GM12873 (cell line): ENCODE measurements around the gene FUCA1.

ENCODE experiments used
- CTCF ChIP-seq: IDR thresholded peaks from 2 replicates; pipeline ENCODE4 v1.5.1; 2012; ENCODE audit warnings: low read depth, mild to moderate bottlenecking, moderate library complexity, low read length, control low read depth; ENCODE audit not compliant: insufficient read depth; ENCODE audit errors: missing control alignments

FUCA1 gene

DNA sequence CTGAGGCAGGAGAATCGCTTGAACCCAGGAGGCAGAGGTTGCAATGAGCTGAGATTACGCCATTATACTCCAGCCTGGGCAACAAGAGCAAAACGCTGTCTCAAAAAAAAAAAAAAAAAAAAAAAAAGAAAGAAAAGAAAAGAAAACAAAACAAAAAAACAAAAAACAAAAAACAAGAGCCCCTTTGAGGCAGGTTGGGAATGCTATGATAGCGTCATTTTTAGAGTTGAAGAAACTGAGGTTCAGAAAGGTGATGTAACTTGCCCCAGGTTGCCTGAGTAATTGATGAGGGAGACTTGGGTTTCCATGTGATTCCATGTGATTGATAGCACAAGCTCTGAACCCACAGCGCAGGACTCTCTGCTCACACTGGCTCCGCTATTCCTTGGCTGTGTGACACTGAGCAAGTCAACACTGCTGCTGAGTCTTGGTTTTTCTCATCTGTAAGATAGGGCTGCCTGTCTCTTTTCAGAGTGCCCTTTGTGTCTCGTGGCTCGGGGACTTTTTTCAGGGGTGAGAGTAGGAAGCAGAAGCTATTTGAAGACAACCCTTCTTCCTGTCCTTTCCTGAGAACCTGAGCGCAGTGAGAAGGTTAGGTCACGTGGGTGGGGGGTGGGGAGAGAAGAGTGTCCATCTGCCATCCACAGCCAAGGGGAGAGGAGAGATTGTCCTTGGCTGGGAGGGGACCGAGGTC, 42.6 kb upstream of the FUCA1 start:
- TF ChIP-seq CTCF, result no peak

- no peak for TF ChIP-seq CTCF
These were observed 42.1 kb upstream of the FUCA1 start for GRCh38 chr1:23910144-23910543.

DNA sequence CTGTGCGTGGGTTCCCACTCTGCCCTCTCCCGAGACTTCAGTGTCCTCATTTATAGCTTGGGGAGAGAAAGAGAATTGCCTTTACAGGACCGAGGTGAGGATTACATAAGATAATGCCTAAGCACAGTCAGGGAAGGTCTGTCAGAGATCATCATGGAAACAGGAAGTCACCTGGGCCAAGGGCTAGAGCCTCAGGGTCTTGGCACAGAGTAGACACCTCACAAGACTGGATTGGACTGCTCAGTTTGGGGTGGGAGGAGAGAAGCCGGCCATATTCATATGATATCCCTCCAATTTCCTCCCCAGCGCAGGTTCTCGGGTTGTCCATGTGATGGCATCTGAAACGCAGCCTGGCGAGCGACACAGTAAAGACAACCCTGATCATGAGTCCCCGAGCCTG, 41.3 kb upstream of the FUCA1 start:
- TF ChIP-seq CTCF, result no peak

- TF ChIP-seq CTCF, result no peak
These were observed 40.6 kb upstream of the FUCA1 start for GRCh38 chr1:23908453-23909341.

GRCh38 chr1:23906731-23907130, 38.6 kb upstream of the FUCA1 start:
- no peak for TF ChIP-seq CTCF

DNA sequence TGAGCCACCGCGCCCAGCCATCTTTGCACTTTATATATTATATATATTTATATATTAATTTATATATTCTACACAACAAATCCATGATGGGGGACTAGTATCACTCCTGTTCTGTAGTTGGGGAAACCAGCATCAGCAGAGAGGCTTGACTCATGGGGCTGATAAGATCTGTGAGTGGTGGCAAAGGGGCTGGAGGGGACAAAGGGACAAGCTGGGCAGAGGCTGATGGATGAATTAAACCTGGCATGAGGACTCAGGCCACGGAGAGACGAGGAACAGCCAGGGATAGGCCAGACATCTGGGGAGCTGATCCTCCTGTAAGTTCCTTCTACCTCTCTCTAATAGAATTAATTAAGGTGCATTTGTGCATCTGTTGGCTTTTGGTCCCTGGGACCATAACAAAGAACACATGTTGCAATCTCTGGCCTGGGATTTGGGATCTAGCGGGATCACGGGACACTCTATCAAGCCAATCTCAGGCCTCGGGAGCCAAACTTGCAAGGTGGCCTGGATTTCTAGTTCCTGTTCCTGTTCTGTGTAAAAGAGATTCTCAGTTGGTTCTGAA, 37.5 kb upstream of the FUCA1 start:
- no peak for TF ChIP-seq CTCF

GRCh38 chr1:23904748-23905357, 36.8 kb upstream of the FUCA1 start:
- no peak for TF ChIP-seq CTCF
